Measurements from ENCODE around the gene PPP4C.
"Not testable (repeated sequence)": the region's sequence is repeated elsewhere in the genome, so short reads cannot be mapped to it uniquely, and the experiment has no call there.

Gene PPP4C

GRCh38 chr16:30104090-30104489 is 28.3 kb downstream of the PPP4C start:
- DNase-seq = no peak

- no peak for DNase-seq
These were observed 28.7 kb downstream of the PPP4C start for GRCh38 chr16:30104492-30104891.

DNA sequence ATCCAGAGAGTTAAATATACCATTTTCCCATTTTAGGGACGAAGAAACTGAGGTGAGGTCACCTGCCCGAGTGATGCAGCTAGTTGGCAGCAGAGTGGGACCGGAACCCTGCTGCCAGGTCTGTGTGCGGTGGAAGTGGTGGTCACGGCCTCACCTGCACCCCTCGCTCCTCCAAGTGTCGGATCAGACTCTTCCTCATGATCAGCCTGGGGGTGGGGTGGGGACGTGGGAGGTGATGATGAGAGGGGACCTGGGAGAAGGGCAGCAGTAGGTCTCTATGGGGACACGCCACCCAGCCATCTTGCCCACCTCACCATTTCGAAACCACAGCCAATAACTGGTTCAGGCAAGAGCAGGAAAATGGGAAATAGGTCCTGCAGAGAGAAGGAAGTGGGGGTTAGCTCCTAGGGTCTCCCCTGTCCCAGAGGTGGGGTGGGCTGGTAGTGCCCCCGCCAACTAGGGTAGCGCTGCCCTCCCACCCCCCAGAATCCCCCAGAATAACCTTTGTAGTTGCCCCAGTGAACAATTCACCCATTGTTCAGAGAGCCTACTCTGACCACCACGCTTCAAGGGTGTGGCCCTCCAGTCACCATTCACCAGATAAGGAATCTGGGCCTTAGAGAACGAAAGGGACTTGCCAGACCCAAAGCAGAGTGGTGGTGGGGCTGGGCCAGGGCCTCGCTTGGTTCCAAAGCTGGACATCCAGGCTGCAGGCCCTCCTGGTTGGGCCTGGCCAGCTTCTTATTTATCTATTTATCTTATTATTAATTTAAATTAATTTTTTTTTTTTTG is 32.5 kb downstream of the PPP4C start:
- DNase-seq = no peak

DNA sequence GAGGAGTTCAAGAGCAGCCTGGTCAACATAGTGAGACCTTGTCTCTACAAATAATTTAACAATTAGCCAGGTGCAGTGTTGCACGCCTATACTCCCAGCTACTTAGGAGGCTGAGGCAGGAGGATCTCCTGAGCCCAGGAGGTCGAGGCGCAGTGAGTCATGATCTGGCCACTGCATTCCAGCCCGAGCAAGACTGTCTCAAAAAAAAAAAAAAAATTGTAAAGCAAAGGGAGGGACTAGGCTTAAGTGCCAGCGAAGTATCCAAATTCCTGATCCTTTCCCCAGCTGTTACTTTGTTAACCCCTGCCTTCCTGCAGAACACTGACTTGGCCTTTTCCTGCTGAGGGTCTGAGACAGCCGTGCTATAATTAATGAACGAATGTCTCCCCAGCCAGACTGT is 34.9 kb downstream of the PPP4C start:
- no peak for DNase-seq

GRCh38 chr16:30112197-30113030 is 36.6 kb downstream of the PPP4C start:
- DNase-seq = peak in 1 of 2 experiments; percentile 46

GRCh38 chr16:30113031-30113710 is 37.4 kb downstream of the PPP4C start, which contains the start of gene GDPD3:
Gene GDPD3 (minus strand): TSS chr16:30113537. CDS start chr16:30113478, 59 bp downstream.
- no peak for DNase-seq

GRCh38 chr16:30113711-30114333 is 38.0 kb downstream of the PPP4C start:
- DNase-seq = no peak

GRCh38 chr16:30114411-30114810 is 38.6 kb downstream of the PPP4C start:
- DNase-seq = no peak

DNA sequence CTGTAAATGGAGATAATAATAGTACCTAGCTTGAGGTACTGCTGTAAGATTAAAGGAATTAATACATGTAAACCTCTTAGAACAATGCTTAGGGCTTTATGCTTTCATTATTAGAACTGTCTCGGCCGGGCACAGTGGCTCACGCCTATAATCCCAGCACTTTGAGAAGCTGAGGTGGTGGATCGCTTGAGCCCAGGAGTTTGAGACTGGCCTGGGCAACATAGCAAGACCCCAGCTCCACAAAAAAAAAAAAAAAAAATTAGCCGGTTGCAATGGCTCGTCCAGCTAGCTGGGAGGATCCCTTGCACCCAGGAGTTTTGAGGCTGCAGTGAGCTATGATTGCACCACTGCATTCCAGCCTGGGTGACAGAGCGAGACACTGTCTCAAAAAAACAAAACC is 39.0 kb downstream of the PPP4C start:
- not testable (repeated sequence) for DNase-seq

GRCh38 chr16:30115238-30115637 is 39.4 kb downstream of the PPP4C start:
- no peak for DNase-seq

DNA sequence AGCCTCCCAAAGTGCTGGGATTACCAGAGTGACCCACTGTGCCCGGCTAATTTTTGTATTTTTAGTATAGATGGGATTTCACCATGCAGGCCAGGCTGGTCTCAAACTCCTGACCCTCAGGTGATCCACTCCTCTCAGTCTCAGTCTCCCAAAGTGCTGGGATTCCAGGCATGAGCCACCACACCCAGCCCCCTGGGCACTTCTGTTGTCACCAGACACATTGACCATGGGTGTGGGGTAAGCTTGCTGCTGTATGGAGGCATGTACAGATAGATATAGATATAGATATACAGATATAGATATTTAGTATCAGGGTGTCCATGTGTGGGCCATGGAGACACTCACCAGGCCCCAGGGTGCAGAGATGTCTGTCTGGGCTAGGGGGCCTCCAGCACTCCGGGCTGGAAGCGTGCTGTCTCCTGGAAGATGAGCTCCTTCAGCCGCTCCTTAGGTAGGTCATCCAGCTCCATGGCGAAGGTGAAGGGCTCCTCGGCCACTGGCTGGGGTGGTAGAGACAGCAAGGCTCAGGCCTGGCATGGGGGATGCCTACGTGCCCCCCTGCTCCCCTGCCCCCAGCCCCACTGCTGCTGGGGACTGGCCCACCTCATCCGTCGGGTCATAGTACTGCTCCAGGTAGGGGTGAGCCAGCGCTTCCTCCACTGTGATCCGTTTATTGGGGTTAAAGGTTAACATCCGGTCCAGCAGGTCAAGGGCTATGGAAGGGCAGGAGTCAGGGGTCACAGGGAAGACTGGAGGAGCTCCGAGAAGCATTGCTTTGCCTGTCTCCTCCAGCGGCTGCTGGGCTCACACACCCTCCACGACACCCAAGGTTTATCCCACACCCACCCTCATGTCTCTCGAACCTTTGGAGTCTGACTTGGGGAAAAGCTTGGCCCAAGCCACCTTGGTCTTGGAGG is 40.8 kb downstream of the PPP4C start:
- DNase-seq = no peak

GRCh38 chr16:30117768-30118167 is 42.0 kb downstream of the PPP4C start:
- no peak for DNase-seq

DNA sequence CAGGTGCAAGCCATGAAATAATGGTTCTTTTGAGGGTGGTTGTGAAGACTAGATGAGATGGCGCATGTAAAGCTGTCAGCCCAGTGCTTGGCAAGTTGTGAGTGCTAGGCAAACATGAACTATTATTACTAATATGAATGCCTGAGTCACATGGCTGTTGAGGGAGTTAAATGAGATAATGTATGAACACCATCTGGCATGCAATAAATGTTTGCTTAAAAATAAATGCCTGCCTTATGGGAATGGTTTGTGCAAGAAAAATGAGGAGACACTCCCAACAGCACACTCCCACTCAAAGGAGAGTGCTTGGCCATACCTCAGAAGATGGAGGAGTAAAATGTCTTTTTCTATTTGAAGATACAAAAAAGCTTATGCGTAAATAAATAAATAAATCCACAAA is 43.6 kb downstream of the PPP4C start:
- no peak for DNase-seq

DNA sequence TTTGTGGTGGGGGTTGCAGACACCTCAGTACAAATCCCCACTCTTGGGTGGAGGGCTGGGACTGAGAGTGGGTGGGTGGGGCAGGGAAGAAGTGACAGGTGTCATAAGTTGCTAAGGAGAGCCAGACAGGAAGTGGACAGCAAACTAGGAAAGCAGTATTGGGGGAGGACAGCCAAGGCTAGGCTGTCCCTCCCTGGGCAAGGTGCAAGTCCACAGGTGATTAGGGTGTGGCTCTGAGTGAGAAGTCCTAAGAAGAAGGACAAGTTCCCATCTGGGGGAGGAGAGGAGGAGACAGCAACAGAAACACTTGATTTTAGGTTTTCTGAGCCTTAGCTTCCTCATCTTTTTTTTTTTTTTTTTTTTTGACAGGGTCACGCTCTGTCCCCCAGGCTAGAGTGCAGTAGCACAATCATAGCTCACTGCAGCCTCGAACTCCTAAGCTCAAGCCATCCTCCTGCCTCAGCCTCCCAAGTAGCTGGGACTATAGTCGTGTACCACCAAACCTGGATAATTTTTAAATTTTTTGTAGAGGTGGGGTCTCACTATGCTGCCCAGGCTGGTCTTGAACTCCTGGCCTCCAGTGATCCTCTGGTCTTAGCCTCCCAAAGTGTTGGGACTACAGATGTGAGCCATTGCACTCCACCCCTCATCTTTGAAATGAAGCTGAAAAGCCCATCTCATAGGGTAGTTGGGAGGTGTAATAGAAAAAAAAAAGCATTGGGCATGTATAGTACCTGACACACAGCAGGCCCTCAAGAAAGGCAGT is 44.7 kb downstream of the PPP4C start:
- DNase-seq = no peak

DNA sequence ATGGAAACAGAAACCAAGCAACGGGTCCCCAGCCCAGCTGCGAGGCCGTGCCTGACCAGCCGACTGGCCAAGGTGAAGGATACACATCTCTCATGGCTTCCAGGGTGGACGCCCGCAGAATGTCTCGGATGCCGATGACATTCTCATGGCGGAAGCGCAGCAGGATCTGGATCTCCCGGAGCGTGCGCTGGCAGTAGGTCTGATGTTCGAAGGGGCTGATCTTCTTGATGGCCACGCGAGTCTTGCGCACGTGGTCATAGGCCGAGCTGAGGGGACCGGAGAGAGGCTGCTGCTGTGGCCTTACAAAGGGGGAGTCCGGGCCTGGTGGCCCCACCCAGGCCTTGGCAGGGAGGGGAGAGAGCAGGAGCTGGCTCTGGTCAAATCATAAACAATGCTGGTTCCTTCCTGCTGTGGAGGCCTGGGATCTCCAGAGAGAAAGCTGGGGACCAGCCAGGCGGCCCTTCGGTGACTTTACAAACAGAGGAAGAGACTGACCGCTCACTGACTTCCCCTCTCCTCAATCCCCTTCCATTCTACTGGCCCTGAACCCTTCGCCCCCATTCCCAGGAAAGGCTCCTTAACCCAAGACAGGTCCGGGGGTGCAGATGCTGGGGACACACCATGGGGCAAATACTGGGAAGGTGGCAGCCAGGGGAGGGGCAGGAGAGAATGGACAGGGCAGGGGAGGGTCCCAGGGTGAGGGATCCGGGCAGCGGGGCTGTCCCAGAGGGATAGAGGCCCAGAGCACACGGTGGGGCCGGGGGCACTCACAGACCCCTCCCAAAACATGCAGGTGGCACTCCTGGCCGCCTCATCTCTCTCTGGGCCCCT is 46.2 kb downstream of the PPP4C start:
- no peak for DNase-seq

- no peak for DNase-seq
These were observed 46.9 kb downstream of the PPP4C start for GRCh38 chr16:30122604-30123160.

DNA sequence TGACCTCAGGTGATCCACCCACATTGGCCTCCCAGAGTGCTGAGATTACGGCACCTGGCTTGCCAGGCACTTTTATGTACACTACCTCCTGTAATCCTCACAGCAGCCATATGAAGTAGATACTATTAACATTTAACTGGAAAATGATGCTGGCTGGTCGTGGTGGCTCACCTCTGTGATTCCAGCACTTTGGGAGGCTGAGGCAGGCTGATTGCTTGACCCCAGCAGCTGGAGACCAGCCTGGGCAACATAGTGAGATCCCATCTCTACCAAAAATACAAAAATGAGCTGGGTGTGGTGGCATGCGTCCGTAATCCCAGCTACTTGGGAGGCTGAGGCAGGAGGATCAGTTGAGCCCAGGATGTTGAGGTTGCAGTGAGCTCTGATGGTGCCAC is 49.2 kb downstream of the PPP4C start:
- no peak for DNase-seq

DNA sequence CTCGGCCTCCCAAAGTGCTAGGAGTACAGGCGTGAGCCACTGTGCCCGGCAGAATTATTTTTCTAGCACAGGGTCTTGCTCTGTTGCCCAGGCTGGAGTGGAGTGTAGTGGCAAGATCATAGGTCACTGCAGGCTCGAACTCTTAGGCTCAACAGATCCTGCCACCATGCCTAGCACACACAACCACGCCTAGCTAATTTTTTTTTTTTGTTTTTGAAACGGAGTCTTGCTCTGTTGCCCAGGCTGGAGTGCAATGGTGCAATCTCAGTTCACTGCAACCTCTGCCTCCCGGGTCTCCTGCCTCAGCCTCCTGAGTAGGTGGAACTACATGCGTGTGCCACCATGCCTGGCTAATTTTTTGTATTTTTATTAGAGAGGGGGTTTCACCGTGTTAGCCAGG is 49.9 kb downstream of the PPP4C start:
- not testable (repeated sequence) for DNase-seq

GRCh38 chr16:30127993-30128392 is 52.2 kb downstream of the PPP4C start:
- no peak for DNase-seq

All from NCI-H446 (cell line).